GM12878 (cell line): ENCODE measurements around the gene MAP1LC3A. TPM values are rescaled to one million over a fixed set of nuclear protein-coding genes. Genes with fewer than 3 reads are reported as not detected.

Experiments used
- ATF2 ChIP-seq: IDR thresholded peaks from 2 replicates; pipeline ENCODE4 v1.6.1; 2012; ENCODE audit warnings: low read length, inconsistent platforms
- CUX1 ChIP-seq: IDR thresholded peaks from 2 replicates; pipeline ENCODE4 v1.6.1; 2012; ENCODE audit warnings: improper control_type of control experiment, low read depth, low read length; ENCODE audit not compliant: insufficient replicate concordance
- ELK1 ChIP-seq: IDR thresholded peaks from 2 replicates; pipeline ENCODE4 v1.6.1; 2012; ENCODE audit warnings: low read depth, low read length, improper control_type of control experiment
- HDAC2 ChIP-seq: fragments of 200-600 bp; sonication (generic); IDR thresholded peaks from 2 replicates; pipeline ENCODE4 v1.6.1; 2017
- IRF4 ChIP-seq: IDR thresholded peaks from 2 replicates; pipeline ENCODE4 v1.6.1; 2011; ENCODE audit warnings: low read depth, low read length
- LARP7 ChIP-seq: fragments of 450-650 bp; IDR thresholded peaks from 2 replicates; pipeline ENCODE4 v1.6.1; 2017; ENCODE audit warnings: mild to moderate bottlenecking
- NBN ChIP-seq: fragments of 450-650 bp; IDR thresholded peaks from 2 replicates; pipeline ENCODE4 v1.6.1; 2016
- PAX8 ChIP-seq: fragments of 450-650 bp; IDR thresholded peaks from 2 replicates; pipeline ENCODE4 v1.6.1; 2017; ENCODE audit warnings: mild to moderate bottlenecking, moderate library complexity
- USF1 ChIP-seq: IDR thresholded peaks from 2 replicates; pipeline ENCODE4 v1.6.1; 2011; ENCODE audit warnings: borderline replicate concordance, low read depth, mild to moderate bottlenecking, moderate library complexity, mixed read lengths, low read length; ENCODE audit not compliant: insufficient read depth; ENCODE audit errors: extremely low read length
- ZZZ3 ChIP-seq: IDR thresholded peaks from 2 replicates; pipeline ENCODE4 v1.6.1; 2011; ENCODE audit warnings: low read depth; ENCODE audit not compliant: control insufficient read depth, insufficient read length
- polyA plus RNA-seq, 11 experiments: library from polyadenylated mRNA; depleted of rRNA in 4 of 11; unstranded in 6 of 11; stranded (reverse) in 5 of 11; fragments of >200 nt; fragmentation: Nextera tagmentation in 4 of 11; fragmentation: Illumina TruSeq in 1 of 11; extraction: Ambion mirVana in 4 of 11; extraction: Trizol in 1 of 11; gene quantifications; 1 replicate in 1 of 11; 2 replicates in 10 of 11; pipeline versions ENCODE4 v1.2.1 to v1.2.3, GENCODE V29; 2011 to 2016; ENCODE audit warnings: inconsistent platforms in 2 of 11, missing spikeins in 2 of 11, low read depth in 1 of 11
- total RNA-seq, 4 experiments: library from RNA; depleted of rRNA in 3 of 4; stranded (reverse); fragments of >200 nt in 3 of 4; fragmentation: Illumina TruSeq in 1 of 4; extraction: Trizol in 1 of 4; gene quantifications; 2 replicates each; pipeline versions ENCODE4 v1.2.1 to v1.2.3, GENCODE V29; 2013 to 2021

Gene MAP1LC3A
- total and polyA plus RNA-seq, 10 of the 15 experiments (the other 5 are each of a cell fraction or from before 2014, with no cell fraction given), result 0.27 to 1.2 (median 0.39) TPM; not detected in 4

GRCh38 chr20:34577061-34577460, 18.5 kb downstream of the MAP1LC3A start (continued):
- no peak for TF ChIP-seq PAX8
- no peak for TF ChIP-seq ATF2
- TF ChIP-seq CUX1, result no peak
- no peak for TF ChIP-seq ZZZ3
- no peak for TF ChIP-seq ELK1
- no peak for TF ChIP-seq IRF4
- no peak for TF ChIP-seq NBN
- no peak for TF ChIP-seq USF1
- TF ChIP-seq HDAC2, result no peak
- TF ChIP-seq LARP7, result no peak
- TF ChIP-seq, all 136 proteins: peak for 0
